Activated CD4-positive, alpha-beta T cell treated with anti-CD3 and anti-CD28 coated beads, Interleukin-2, Interleukin-4, amounts not matched to agents 100 ng/mL and 50 ng/mL, durations not matched to agents 16 hours and 8 hours (primary cell): ENCODE results near the gene DVL1.
A peak's percentile ranks its signal among the peaks of the same experiment; 100 is the strongest.
"Not testable (repeated sequence)": the region's sequence is repeated elsewhere in the genome, so short reads cannot be mapped to it uniquely, and the experiment has no call there.

Experiments used
- DNase-seq: peaks from one replicate; pipeline ENCODE4 v3.0.0-alpha.2; 2020; ENCODE audit warnings: low spot score

Gene DVL1

DNA sequence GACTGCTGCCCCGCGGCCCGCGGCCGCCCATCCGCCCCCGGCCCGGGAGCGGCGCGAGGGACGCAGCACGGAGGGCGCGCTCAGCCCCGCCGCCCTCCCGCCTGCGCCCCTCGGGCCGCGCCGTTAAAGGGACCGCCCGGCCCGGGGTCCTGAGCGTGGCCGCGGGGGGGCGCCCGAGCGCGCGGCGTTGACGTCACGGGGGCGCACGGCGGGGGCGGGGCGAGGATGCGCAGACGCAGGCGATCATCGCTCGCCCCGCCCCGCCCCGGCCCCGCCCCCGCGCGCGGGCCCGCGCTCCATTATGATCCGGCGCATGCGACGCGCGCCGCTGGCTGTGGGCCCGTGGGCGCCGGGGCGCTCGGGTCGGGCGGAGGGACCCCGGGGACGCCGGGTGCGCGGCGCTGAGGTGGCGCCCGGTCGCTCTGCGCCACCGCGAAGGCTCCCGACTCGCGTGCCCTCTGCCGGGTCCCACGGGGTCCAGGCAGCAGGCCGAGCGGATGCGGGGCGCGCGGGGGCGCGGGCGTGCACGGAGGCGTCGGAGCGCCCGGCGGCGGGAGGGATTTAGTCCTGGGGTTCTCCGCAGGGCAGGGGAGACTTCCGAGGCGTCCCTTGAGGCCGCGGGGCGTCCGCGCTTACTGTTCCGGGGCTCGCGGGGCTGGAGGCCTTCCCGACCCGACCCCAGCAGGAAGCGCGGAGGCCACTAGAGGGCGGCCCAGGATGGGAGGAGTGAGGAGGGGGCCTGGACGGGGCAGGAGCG lies at the start of gene DVL1:
Gene DVL1 (minus strand): TSS at position 163 of the 757 bp plus-strand sequence. CDS start 353 bp downstream, outside the sequence.
- peak; percentile 59 for DNase-seq

DNA sequence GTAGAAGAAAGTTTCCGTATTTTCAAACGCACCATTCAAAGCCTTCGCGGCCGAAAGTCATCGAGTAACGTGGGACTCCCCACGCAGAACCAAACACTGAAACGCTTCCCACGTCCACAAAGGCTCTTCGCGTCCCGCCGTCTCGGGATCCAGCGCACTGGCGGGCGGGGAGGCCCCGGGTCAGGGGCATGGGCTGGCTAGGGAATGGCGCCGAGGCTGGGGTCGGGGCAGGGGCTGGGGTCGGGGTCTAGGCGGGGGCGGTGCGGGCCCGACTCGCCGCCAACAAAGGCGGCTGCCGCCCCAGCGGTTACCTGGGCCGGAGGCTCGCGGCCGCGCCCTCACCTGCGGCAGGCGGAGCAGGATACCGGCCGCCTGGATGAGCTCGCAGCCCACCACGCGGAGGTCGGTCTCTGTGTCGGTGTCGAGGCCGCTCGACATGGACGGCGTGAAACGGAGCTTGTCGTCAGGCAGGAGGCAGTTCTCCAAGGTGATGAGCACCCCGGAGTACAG lies 49.5 kb upstream of the DVL1 start:
- no peak for DNase-seq

DNA sequence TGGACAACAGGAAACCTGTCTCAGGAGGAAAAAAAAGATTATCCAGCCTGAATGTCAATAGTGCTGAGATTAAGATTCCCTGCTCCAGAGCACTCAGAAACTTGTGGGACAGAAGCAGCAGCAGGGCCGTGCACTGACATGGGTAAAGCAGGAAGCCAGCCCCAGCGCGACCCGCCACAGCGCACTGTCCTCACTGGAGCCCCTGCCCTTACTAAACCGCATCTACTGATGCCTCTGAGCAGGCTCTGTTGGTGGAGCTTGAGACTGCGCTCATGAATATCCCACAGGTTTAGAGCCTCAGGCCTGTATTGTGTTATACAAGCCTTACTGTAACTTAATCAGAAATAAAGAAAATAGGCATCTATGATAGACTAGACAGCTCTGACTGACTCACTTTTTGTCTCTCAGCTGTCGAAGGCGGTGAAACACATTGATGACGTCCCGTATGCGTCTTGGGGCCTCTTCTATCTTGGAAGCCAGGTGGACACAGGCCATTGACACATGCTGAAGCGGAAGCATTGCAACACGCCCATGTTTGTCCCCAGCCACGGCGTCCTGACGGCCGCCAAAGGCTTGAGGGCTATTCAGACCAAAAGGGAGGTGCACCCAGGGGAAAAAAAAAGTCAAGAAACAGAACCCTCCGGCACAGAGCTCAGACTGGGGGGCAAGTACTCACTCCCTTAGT lies 48.8 kb upstream of the DVL1 start:
- no peak for DNase-seq

DNA sequence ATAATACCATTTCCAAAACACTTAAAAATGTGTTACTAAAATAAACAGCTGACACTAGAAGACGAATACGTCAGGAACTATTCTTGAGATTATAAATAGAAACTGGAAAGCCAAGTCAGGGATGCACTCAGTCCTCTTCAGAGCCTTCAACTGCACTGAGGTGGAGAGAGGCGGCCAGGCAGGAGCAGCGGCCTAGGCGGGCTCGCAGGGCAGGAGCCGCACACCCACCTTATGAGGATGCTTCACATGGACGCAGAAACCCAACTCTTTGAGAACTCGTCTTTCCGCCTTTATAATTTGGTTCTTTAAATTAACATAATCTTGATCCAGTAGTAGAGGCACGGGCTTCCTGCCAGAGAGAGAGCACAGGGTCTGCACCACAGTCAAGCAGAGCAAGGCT lies 45.9 kb upstream of the DVL1 start:
- DNase-seq = no peak

DNA sequence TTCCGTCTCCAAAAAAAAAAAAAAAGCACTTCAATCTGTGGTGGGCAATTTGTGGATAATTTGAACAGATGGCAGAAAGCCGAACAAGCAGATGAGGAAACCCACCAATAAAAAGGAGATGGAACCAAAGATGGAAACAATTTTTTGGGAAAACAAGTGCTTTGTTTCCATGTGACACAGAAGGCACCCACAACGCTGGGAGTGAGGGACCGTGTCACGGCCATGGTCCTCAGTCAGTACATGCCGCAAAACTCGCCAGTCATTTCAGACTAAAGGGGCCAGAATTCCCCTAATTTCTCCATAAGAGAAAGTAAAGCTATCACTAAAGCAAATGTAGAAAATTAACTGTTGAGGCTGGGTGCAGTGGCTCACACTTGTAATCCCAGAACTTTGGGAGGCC lies 44.9 kb upstream of the DVL1 start:
- no peak for DNase-seq

DNA sequence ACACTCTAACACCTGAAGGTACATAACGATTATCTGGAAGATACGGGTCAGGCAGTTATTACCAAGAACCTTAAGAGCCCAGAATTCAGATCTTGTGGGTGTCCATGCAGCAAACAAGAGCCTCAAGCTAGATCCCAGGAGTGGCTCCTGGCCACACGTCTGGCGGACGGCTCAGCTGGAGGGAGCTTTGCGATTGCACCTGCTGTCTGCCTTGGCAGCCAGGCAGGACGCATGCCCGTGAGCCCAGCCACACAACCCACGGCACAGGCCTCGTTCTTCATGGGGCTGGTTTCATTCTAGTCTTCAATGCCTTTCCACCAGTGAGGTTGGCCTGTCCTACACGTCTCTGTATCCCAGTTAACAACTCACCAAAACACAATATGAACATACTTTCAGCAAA lies 44.2 kb upstream of the DVL1 start:
- DNase-seq = no peak

DNA sequence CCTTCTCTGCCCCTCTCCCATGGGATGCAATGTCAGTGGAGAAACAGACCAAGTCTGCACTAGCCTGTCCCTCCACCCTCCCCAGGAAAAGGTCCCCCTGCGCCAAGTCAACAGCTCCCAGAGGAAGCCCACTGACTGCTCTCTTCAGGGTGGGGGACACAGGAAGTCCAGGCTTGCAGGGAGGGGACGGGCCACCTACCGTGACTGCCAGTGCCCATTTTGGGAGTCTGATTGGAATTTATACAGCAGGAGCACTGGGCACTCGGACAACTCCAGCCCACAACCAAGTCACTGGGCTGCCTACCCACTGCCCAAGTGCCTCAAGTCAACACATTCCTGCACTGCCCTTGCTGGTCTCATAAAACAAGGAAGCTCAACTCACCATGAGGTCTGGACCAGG lies 43.8 kb upstream of the DVL1 start:
- no peak for DNase-seq

DNA sequence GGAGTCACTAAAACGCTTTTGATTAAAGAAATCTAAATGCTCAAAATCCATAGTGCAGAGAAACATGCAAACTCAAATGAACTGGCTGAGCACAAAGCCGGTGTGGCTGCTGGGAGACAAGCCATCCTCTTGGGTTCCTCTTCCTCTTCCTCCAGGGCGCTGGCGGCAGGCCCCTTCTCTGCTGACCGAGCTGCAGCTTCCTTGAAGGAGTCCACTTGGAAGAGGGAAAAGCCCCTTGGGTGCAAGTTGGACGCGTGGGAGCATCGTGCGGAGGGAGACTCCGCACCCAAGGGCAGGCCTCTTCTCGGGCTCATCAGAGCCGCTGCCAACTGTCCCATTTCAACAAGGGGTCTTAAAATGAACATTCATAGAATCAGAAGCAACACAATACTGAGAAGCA lies 42.0 kb upstream of the DVL1 start:
- no peak for DNase-seq

DNA sequence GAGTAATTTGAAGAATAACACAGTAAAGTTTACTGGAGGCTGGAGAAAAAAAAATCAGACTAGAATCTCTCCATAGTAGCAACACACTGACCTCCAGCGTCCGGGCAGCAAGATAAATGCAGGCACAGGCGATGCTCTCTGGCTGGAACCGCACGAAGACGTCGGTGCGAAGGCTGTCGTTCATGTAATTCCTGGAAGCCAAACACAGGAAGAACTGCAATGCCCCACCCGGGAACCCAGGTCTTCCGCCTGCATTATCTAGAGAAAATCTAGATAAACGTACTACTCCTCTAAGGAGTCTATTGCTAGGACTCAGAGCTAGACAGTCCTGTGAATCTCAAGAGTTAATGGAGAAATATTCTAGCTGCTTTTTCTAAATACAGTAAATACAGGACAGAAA lies 41.5 kb upstream of the DVL1 start:
- DNase-seq = no peak

DNA sequence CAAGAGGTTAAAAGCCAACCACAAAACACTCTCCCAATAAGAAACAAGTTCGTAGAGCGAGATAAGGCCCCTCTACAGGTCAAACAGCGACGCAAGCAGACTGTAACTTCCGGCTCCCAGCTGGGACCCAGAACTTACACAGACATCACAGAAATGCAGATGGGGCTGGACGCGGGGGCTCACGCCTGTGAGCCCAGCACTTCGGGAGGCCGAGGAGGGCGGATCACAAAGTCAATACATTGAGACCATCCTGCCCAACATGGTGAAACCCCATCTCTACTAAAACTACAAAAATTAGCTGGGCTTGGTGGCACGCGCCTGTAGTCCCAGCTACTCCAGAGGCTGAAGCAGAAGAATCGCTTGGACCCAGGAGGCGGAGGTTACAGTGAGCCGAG lies 38.9 kb upstream of the DVL1 start:
- no peak for DNase-seq

DNA sequence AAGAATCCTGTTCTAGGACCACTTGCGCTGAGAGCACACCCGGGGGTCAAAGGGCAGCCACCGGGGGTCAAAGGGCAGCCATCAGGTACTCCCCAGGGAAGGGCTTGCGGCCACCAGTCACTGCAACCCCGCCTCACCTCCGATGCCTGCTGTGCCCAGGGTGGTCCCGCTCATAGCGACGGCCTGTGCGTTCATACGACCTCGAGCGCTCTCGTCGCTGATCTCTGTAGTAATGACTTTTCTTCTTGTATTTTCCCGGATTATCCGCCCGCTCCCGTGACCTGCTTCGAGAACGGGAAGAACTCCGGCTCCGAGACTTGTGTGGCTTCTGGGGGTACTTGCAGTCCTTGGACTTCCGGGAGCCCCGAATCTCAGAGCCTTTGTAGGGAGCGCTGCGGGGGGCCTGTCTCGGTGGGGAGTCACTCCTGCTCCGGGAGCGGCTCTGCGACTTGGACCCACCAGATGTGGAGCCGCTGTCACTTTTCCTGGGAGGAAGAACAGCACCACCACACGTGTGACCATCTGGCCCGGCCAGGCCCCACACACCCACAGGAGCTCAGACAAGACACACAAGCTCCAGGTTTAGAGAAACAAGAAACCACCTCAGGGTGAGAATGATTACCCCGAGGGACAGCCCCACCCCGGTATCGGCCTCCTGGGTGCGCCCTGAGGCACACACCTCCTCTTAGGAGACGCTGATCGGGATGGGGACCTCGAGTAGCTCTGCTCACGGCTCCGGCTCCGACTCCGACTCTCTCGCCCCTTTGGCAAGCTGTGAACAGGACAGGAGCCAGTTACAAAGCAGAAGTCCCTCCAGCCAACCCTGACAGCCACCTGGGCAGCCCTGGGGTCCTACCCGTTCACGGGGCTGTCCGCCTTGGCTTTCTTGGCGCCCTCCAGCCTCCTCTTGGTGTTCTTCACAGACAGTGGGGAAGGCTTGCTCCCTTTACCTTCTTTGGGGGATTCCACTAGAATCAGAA lies 38.2 kb upstream of the DVL1 start:
- DNase-seq = no peak

DNA sequence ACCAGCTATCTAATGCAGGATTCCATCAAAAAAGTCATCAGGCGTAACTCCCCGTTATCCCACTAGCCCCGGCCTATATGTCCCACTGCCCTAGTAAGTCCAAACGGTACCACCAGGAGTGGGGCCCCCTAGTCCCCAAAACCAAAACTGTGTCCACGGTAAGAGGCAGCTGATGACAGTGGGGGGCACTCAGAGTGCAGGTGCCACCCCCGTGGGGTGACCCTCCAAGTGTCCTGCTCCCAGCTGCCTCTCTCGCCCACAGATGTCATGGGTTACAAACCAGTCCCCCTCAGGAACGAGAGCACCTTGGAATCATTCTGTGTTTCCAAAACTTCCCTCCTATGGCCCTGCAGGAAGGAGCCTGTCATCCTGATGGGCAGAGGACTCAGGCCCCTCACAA lies 36.7 kb upstream of the DVL1 start:
- no peak for DNase-seq

DNA sequence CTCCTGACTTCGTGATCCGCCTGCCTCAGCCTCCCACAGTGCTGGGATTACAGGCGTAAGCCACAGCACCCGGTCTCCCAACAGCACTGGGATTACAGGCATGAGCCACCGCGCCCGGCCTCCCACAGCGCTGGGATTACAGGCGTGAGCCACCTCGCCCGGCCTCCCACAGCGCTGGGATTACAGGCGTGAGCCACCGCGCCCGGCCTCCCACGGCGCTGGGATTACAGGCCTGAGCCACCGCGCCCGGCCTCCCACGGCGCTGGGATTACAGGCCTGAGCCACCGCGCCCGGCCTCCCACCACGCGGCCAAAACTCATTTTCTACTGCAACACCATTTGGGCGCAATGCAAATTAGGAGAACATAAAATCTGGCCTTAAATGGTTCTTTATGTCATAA lies 36.1 kb upstream of the DVL1 start:
- not testable (repeated sequence) for DNase-seq

DNA sequence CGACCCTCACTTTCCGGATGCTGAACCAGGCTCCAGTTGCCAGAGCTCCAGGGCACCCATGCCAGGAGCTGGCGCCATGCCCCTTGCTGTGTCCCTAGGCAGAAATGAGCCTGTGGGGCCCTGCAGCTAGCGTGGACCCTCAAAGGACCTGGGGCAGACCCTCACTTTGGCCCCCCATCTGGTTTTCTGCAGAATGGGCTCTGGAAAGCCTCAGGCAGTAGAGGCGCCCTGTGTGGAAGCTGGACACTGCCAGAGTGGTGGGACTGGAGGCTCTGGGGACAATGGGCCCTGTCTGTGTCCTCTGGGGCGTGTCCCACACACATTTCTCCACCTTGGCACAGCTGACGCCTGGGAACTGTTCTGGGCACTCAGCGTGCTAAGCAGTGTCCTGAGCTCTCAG lies 32.1 kb upstream of the DVL1 start:
- no peak for DNase-seq

DNA sequence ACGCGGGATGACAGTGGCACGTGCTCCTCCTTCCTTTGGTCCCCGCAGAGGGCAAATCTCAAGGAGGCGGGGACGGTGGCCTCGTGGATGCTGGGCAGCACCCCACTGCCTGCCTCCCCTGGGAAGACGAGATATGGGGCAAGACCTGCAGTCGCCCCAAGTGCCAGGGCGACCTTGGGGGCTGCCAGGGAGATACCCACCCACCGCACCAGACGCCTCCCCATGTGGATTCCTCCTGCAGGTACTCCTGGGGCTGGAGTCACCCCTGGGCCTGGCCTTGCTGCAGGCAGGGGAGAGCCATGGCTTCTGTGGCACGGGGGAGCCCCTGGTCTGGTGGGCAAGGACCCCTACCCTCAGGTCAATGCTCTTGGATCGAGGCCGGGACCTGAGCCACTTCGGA lies 31.6 kb upstream of the DVL1 start:
- no peak for DNase-seq

DNA sequence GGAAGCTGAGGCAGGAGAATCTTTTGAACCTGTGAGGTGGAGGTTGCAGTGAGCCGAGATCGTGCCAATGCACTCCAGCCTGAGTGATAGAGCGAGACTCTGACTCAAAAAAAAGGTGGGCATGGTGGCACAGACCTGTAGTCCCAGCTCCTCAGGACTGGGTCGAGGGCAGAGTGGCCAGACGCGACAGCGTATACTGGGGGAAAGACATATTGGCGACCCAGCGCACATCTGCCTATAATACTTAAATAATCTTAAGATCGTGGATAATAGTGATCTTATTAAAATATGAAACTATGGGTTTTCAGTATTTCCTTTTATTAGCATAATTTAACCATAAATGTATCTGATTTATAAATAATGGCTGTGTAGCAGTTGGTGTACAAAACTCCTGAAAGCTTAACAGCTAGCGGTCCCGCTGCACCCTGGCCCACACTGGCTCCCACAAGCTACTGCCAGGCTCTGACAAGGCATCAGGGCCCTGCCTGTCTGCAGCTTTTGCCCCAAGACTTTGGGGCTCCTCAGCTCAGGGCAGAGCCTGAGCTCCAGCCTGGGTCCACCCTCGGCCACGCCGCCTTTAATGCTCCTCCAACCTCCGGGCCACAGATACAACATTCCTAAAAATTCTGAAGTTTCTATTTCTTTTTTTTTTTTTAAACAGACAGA lies 28.5 kb upstream of the DVL1 start:
- no peak for DNase-seq

DNA sequence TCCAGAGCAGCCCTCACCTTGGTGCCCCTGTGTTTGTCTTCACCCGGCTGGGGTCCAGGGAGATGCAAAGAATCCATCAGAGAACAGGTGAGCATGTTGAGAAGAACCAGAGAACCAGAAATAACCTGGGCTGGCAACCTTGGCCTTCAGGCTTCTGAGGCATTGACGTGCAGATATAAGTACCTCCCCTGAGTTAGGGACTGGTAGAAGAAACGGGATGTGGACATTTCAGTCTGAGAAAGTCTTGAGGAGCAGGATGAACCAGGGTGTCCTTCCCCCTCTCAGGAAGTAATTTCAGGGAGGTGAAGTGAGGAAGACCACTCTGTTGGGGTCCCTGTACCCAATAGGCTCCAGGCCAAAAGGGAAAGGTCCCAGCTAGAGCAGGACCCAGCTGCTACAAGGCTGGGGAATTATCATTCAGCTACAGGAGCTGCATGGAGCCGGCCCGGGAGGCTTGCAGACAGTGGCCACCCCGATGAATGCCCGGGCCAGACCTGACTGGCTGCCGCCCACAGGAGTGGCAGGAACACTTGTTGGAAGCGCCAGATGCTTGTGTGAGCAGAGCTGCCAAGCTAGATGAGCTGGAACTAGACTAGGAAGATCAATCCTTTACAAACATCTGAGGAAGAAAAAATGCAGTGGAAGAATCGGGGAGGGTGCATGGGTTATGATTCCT lies 27.5 kb upstream of the DVL1 start:
- DNase-seq = no peak

DNA sequence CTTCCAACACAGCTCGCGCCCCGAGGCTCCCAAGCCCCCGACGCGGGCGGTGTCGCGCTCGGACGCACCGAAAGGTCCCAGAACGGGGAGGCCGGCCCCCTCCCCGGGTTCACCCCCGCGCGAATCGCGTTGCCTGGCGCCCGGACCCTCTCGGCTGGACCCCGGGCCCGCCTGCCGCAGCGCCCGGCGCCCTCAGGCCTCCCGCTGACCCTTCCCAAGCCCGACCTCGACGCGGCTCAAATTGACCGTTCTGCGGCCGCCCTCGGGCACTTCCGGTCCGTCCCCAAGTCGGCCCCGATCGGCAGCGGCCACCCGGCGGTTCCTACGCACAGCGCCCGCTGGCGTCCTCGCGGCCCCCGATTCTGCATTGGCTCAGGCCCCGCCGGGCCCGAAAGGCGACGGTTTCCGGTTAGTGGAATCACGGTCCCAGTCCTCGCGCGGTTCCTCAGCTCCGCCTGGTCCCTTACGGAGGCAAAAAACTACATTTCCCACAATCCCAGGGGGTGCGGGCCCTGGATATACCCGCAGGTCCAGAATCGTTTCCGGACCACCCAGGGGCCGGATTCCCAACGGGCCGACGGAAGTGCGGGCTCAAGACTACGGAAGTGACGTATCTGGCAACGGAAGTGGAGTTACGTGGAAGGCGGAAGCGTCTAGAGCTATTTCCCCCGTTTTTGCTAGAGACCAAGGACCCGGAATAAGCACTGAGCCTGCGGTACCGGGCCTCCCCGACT lies 25.9 kb upstream of the DVL1 start, which contains the start of gene AURKAIP1:
Gene AURKAIP1 (minus strand): TSS at position 279 of the 734 bp plus-strand sequence. CDS start 451 bp downstream, outside the sequence.
- peak; percentile 99 for DNase-seq

DNA sequence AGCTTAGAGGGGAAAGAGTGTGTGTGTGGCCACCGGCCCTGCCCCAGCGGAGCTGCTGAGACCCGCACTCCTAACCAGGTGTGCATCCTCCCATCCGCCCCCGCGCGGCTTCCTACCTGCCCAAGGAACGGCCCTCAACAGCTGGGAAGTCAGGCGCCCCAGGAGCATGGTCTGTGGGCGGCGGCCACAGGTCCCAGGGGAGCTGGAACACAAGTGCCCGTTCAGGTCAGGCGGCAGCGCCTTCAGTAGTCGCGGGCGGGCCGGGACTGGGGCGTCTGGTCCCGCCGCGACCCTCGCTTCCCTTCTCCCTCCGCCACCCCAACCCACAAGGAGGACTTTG lies 25.3 kb upstream of the DVL1 start:
- no peak for DNase-seq

DNA sequence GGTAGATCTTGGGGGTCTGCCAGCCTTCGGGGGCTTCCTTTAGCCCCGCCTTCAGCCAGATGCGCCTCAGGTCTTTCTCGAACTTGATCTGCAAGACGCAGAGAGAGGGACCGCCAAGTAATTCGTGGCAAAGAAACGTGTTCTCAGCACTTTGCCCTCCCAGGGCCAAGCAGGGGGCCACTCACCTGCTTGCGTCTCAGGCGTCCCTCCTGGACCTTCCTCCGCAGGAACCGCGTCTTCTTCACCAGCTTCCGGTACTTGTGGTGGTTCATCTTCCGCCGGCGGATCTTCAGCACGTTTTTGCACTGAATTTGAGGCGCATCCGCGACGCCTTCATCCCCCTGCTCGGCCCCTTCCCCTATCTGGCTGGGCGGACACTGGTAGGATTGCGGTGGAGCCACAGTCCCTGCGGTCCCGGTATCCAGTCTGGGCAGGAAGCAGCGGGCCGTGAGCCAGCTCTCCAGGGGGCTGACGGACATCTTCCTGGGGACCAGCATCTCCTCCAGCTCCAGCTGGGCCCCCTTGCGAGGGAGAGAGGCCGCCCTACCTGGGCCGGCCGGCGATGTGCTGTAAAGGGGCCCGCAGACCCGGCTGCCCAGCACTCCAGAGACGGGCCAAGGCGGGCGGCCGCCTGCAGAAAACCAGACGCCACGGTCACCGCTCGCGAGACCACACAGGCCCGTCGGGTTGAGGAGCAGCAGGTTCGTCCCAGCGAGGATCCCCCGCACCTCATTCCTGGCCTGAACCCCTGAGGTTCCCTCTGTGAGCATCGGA lies 24.8 kb upstream of the DVL1 start:
- no peak for DNase-seq
